HG03039 (cell line): Measurements from ENCODE around the gene PGS1.

Experiments used
- ATAC-seq: cut with Tn5 transposase; IDR thresholded peaks from one replicate; pipeline ENCODE4 v1.9.1; 2021; ENCODE audit warnings: mild to moderate bottlenecking, moderate library complexity; ENCODE audit not compliant: unreplicated experiment

PGS1 gene

DNA sequence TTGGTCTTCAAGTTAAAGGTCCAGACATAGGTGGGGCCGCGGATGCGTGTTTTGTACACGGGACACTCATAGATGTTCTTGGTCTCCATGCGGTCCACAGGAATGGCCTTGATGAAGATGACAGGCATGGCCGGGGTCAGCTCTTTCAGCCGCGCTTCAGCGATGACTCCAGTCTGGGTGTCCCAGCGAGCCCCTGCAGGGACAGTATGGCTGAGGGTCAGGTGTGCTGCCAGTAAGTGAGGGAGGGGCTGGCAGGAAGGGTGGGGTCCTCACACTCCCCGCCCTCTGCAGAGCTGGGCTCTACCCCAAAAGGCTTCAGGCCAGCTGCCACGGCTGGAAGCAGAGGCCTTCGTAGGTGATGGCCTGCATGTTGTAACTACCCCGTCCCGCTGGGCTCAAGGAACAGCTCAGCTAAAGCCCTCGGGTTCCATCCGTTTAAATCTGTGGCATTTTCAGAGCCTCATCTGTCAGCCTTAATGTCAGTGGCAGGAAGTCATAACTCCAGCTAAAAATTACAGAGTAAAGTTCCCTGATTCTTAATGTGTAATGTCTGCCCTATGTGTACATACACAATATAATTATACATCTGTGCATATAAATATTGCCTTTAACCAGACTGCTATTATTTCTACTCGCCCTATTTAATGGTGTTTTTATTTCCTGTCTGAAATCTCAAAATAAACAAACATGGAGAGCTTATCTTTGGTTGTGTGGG lies 45.7 kb downstream of the PGS1 start:
- ATAC-seq: no peak

DNA sequence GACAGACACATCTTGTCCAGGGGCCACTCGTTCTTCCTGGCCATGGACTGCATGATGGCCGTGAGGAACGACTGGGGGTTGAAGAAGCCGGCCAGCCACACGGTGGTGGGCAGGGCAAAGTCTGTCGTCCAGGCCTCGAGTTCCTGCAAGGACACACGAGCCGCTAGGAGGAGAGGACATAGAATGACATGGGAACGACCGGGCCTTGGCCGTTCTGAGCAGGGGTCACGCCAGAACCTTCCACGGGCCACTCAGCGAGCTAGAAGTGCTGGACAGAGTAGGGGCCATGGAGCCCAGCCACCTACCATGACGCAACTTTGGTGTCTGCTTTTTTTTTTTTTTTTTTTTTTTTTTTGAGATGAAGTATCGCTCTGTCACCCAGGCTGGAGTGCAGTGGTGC lies 47.0 kb downstream of the PGS1 start:
- ATAC-seq: no peak

DNA sequence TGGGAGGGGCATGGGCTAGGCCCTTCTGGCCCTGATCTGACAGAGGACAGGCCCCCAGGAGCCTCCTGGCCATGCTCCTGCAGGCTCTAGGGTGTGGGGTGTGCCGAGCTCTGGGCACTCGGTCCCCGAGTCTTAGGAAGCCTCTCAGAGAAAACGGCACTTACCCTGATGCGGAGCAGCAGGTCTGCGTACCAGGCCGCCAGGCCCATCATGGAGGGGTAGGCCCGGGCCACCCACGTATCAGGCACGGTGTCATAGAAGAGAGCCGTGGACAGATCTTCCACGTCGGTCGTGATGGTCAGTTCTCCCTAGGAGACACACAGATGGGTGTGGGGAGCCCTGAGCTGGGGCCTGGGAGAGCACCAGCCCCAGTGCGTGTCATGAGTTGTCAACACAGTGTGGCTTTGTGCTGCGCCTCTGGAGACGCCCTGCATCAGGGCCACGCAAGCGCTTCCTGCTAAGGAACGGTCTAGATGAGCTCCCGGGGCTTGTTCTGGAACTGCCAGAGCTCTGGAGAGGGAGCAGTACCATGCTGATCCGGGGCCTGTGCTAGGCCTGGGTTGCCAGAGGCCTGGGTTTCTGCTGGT lies 47.9 kb downstream of the PGS1 start:
- ATAC-seq: no peak

DNA sequence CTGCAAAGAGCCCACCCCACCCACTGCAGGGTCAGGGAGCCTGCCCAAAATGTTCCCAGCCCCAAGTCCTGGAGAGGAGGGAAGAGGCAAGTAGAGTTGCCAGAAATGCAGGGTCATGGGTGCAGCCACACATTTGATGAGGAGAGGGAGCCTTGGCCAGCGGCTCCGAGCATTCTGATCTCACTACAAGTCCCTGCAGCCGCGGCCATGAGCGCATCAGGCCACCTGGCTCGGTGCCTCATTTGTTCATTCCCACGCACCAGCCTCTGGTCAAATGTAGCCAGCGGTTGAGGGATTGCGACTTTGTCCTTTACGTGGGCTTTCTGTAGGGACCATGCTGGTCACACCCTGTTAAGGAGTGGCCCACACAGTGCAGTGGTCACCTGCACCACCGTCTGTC lies 48.7 kb downstream of the PGS1 start:
- ATAC-seq: no peak

DNA sequence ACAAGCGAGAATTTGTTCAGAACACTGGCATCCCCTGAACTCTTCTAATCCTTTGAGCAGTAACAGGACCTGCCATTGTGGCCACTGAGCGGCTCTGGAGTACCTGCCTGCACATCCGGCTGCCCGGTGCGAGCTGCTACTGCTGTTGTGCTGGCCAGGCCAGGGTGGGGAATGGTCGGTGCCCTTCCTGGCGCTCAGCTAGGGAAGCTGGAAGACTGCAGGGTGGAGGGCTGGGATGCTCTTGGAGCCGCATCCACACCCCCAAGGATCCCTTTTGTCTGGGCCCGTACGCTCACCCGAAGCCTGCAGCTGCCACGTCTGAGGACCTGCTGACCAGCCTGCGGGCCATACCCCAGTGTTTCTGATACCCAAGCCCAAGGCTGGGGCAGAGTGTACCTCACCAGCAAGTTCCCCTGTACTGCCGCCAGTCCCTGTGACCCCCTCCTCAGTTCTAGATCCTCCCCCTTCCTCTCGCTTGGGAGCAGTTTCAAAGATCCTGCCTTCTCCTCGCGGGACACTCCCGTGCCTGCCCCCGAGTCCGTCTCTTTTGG lies 49.7 kb downstream of the PGS1 start:
- no peak for ATAC-seq

DNA sequence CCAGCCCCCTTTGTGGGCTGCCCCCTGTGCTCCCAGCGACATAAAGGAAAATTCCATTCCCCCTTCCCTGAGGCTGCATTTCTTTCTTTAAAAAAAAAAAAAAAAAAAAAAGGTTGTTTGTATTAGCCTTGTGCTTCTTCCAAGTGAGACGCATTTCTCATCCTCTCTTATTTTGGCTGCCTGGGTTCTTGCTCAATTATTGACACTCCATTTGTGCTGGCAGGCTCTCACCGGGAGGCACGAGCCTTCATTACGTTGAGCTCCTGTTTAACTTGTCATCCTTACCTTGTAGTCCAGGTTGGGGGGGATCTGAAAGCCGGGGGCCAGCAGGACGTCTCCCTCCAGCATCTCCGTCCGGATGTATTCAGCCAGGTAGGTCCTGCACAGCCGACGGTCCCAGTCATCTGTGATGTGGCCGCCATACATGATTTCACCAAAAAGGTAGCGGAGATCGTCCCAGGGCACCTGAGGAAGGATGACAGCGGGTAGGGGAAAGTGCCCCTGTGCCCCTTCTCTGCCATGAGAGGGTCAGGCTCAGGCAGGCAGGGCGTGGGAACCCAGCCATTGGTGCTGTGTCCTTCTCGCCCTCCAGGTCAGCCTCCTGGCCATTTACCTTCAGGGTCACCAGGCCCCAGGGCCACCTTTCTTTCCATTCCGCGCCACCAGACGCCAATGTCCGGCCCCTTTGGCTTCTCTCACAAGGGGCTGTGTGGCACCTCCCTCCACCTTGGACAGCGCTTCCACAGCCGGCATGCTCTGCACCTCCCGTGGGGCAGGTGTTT lies 50.6 kb downstream of the PGS1 start:
- no peak for ATAC-seq

DNA sequence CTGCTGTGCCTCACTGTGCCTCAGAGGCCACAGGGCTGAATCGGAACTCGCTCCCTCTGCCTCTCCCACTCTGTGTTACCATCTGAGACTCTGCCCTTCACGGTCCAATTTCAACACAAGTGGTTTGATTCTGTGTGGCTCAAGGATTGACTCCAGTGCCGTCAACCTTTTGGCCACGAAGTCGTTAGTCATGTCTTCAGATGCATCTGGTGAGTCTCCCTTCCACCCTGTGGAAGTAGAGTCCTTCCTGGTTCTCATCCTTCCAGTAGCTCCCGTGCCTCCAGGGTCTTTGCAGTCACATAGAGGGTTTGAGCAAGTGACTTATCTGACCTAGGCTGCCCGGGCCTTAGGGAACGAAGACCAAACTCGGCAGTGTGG lies 51.2 kb downstream of the PGS1 start:
- no peak for ATAC-seq

DNA sequence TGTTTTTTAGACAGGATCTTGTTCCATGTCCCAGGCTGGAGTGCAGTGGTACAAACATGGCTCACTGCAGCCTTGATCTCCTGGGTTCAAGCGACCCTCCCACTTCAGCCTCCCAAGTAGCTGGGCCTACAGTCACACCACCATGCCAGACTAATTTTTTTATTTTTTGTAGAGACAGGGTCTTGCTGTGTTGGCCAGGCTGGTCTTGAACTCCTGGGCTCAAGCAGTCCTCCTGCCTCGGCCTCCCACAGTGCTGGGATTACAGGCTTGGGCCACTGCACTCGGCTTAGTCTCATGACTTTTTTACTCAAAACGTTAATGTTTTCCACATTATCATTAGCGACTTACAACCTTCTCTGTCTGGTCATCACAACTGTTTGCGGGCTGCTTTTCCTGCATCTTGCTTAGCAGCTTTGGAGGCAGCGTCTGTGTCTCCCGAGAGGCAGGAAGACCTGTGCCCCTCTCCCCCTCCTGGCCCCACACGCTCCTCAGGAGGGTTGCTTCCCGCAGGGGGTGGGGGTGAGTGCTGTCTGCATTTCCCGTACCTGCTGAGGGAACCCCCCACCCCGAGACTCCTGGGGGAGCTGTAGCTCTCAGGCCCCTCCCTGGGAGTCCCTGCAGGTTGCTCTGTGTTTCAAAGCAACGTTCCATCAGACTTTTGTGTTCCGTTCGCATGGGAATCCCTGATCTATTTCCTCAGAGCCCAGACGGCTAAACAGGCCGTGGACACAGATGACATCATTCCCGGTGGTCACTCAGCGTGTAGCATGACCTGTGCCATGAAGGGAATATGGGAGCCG lies 52.6 kb downstream of the PGS1 start:
- ATAC-seq: no peak

DNA sequence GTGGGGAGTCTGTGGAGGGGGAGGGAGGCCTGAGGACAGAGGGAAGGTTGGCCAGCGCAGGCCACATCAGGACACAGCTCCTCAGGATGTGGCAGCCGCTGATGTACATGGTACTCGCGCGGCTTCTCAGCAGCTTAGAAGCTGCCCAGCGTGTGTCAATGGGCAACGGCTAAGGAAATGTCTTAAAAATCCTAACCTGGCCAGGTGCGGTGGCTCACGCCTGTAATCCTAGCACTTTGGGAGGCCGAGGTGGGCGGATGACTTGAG lies 53.2 kb downstream of the PGS1 start:
- no peak for ATAC-seq

DNA sequence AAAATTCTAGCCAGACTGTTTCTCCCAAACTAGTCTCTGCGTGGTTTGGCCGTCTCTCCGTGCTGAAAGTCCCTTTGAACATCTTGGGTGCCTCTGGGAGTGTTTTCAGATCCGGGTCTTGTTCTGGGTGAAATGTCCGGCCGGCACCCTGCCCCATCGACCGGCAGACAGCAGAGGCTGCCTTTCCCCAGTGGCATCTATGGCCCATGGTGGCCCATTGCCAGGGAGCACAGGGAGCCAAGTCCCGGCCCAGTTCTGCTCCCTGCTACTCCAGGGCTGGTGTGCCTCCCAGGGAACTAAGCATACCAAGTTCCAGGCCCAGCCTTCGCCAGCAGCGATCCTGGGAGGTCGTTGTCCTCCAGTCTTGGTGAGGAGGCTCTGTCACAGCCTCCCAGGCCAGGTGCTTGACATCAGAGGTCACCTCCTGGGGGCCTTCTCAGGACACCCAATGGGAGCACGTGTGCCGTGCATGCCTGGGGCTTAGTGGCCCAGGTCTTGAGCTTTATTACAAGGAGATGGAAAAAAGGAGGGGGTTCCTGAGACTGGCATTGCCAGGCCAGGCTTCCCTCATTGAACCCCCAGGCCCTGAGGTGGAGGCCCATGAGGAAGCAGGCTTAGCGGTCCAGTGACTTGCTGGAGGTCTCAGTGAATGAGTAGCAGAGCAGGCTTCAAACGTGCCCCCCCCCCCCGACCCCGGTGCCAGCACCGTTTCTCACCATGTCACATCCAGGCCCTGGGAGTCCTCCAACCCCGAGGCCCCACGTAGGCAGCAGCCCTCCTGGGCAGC lies 54.0 kb downstream of the PGS1 start:
- ATAC-seq: no peak

DNA sequence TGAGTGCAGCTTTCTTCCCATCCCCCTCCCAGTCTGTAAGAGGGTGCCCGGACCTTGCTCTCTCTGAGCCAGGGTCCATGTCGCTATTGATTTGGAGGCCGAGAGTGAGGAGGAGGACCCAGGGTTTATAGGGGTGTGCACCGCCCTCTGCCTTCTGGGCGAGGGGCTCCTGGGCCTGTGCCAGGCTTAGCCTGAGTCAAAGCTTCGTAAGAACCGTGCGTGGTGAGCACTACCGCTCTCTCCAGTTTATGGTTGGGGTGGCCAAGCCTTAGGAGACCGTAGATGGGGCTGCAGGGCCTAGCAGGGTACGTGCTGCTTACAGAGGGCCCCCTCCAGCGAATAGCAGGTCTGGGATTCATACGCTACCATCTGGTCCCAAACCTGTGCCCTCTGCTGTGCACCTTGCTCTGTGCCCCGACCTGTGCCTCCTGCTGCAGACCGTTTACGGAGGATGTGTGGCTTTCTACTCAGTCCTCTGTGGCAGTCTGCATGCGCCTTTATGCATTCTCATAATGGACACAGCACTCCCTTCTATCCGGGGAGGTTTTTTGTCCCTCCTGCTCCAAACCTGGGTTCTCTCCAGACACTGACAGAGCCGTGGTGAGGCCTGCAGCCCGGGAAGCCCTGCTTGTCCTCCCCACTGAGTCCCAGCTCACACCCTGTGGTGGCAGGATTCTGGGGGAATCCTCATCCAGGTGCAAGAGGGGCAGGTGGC lies 54.7 kb downstream of the PGS1 start:
- no peak for ATAC-seq

DNA sequence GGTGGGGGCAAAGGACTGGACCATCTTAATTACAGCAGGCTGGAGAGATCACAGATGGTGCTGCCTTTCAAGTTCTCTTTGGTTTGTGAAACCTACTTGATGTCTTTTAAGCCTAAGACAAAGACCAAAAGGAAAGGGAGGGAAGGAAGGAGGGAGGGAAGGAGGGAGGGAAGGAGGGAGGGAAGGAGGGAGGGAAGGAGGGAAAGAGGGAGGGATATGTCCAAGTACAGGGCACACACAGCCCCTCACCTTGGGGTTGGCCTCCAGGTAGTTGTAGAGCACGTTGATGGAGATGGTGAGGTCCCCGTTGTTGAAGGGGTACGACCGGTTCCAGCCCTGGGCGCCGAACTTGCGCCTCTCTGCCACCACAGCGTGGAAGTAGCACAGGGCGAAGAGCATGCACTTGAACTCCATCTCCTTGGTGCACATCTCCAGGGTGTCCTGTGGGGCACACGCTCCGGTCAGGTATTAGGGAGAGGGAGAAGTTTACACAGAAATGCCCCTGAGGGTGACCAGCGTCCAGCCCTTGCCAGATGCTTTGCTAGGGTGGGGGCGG lies 55.4 kb downstream of the PGS1 start:
- no peak for ATAC-seq

DNA sequence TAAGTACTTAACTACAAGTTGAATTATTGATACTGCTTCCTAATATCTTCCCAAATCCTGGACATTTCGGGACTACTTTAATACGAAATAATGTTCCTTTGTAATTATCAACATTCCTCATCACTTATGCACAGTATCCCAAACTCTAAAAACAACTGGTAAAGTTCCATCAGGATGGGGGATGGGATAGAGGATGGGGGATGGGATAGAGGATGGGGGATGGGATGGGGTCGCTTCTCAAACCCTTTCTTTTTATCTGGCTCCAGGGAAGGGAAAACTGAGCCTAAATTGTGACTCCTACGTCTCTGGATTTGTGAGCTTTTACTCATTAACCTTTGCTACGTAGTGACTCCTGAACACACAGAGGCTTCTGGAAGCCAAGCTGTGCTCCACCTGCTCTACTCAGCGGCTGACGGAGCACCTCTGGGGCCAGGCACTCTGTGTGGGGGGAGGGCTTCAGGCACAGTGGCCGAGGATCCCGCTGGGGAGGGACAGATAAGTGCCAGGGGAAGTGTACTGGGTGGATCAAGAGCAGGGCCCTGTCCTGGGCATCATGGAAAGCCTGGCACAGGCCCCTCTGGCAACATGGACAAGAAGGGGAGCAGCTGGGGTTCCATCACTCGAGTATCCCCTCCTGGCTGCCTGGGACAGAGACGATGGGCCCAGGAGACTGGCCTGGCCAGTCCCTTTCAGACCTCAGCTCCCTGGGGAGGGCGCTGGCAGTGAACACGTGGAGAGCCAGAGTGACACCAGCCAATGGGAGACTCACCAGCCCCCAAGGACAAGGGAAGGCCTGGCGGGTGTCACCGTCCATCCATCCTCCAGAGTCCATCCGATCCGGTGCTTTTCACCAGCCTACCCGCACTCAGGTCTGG lies 56.2 kb downstream of the PGS1 start:
- ATAC-seq: no peak

DNA sequence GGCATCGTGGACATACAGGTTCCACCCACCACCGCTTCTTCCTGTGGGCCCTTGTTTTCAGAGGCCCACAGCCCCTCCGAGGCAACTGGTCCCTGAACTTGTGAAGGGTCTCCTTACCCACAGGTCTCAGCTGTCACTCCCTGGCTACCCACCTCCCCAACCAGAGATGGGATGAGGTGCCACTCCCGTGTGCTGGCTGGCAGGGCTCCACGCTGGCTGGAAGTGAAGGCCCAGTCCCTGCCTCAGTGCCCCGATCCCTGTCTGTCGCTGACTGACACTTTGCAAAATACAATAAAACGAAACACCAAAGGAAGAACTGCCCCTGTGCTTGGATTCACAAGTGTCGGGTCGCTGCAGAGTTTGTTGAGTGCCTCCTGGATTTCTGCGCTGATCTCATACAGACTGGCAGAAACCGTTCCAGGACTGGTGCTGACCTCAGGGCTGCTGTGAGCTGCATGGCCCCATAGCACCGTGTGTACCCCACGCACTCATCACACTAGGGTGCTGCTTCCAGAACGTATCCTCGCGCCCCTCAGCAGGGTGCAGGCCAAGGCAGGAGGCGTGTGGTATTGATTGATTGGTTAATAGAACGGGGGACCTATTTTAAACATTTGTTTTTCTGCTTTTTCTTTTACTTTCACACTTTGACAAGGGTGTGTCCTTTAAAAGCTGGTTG lies 57.0 kb downstream of the PGS1 start:
- no peak for ATAC-seq

DNA sequence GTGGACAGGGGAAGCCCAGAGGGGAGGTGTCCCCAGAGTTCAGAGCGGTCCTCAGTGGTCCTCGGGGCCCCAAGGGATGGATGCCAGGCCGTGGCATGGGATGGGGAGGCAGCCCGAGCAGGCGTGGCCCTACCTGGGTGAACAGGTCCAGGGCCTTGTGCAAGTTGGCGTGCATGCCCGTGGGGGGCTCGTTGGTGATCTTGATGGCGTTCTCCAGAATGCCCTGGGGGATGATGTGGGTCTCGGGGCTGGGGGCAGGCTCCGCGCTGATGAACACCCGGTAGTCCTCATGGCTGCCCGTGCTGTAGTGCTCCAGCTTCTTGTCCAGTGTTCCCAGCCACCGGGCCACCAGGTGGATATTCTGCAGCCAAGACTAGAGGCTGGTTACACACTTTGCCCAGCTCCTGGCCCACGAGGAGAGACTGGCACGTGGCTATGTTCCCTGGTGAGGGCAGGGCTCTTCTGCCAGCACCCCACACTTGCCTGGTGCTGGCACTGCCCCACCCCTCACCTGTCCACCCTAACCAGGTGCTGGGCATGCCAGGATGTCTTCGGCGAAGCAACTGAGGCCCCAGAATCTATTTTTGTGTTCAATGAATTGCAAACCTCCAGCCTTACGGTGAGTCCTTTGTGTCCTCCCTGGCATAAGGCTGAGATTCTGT lies 59.2 kb downstream of the PGS1 start:
- ATAC-seq: no peak

DNA sequence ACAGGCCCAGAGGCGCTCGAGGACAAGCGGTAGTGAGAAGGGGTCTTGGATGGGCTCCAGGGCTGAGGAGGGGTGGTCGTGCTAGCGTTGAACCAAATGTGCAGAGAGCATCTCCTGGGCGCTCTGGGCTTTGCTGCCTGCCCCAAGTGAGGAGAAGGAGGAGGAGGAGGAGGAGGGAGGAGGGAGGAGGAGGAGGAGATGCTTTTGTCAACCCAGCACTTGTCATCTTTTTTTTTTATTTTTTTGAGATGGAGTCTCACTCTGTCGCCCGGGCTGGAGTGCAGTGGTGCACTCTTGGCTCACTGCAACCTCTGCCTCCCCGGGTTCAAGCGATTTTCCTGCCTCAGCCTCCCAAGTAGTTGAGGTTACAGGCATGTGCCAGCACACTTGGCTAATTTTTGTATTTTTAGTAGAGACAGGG lies 59.8 kb downstream of the PGS1 start:
- ATAC-seq: no peak

DNA sequence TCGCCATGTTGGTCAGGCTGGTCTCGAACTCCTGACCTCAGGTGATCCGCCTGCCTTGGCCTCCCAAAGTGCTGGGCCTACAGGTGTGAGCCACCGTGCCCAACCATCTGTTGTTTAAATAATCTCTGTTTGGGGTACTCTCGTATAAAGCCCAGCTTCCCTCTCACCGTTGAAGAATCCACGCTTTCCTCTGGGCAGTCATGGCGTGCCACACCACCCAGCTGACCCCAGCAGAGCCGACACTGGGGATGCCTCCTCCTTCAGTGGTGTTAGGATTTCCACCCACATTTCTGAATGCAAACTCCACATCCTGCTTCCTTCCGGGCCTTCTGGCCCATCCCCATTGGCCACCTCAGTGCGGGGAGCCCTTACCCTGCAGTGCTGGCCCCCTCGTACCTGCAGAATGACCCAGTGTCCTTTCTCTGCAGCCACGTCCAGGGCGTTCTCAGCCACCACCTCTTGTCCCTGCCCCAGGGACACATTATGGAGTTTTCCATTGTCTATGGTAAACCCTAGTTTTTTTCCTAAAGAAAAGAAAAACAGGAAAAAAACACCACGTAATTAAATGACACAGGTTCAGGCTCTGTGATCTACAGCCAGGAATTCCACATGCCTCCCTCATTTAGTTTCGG lies 60.4 kb downstream of the PGS1 start:
- no peak for ATAC-seq
